ENCODE measurements around the gene ZBTB7C.

The ZBTB7C gene

GRCh38 chr18:48106976-48107781, 302.0 kb downstream of the ZBTB7C start (continued):
- TF ChIP-seq ZNF398 (tag by site-specific recombination; IDR thresholded peaks at IDR 0.05) (peak; percentile 97), PRDM1 (tag by site-specific recombination; IDR thresholded peaks at IDR 0.05) (peak; percentile 80), ZIC2 (tag by site-specific recombination; IDR thresholded peaks at IDR 0.05) (peak; percentile 45), ZFHX2 (tag by site-specific recombination; conservative IDR thresholded peaks at IDR 0.05) (peak; percentile 91), ZNF791 (tag by site-specific recombination; IDR thresholded peaks at IDR 0.05) (peak; percentile 70; the same call in 1 of the 2 replicates), ZNF658 (tag by site-specific recombination; IDR thresholded peaks at IDR 0.05) (no peak), SCRT2 (tag by site-specific recombination; IDR thresholded peaks at IDR 0.05) (no peak), WT1 (tag by site-specific recombination; IDR thresholded peaks at IDR 0.05) (peak; percentile 100), ZNF302 (tag by site-specific recombination; IDR thresholded peaks at IDR 0.05; ENCODE audit: low read depth) (no peak), ZNF645 (tag by site-specific recombination; IDR thresholded peaks at IDR 0.05) (0 out of 2 replicates have a peak, but pooled peaks have one; percentile 36), YY2 (tag by site-specific recombination; IDR thresholded peaks at IDR 0.05) (peak; percentile 27; the same call in 1 of the 2 replicates), BCL11A (tag by site-specific recombination; IDR thresholded peaks at IDR 0.05; ENCODE audit: low read depth) (no peak), ZBTB8A (tag by site-specific recombination; IDR thresholded peaks at IDR 0.05) (peak; percentile 15; the same call in 1 of the 2 replicates), SP3 (tag by site-specific recombination; IDR thresholded peaks at IDR 0.05) (peak; percentile 95), KLF17 (tag by site-specific recombination; IDR thresholded peaks at IDR 0.05) (peak; percentile 39; the same call in 1 of the 2 replicates), HOXA7 (CRISPR knock-in tag; IDR thresholded peaks at IDR 0.05; ENCODE audit: borderline replicate concordance) (no peak), ZSCAN18 (tag by site-specific recombination; IDR thresholded peaks at IDR 0.05) (peak; percentile 30; the same call in 1 of the 2 replicates), SP2 (tag by site-specific recombination; IDR thresholded peaks at IDR 0.05) (peak; percentile 58), ZNF513 (tag by site-specific recombination; IDR thresholded peaks at IDR 0.05) (peak; percentile 64), SALL2 (tag by site-specific recombination; IDR thresholded peaks at IDR 0.05; ENCODE audit: borderline replicate concordance) (0 out of 2 replicates have a peak, but pooled peaks have one; percentile 38), ZNF280C (tag by site-specific recombination; IDR thresholded peaks at IDR 0.05) (0 out of 2 replicates have a peak, but pooled peaks have one; percentile 41), ZFP37 (tag by site-specific recombination; IDR thresholded peaks at IDR 0.05) (0 out of 2 replicates have a peak, but pooled peaks have one; percentile 39), ZNF623 (tag by site-specific recombination; IDR thresholded peaks at IDR 0.05) (no peak), ZNF112 (tag by site-specific recombination; IDR thresholded peaks at IDR 0.05) (no peak), ZNF792 (tag by site-specific recombination; IDR thresholded peaks at IDR 0.05) (peak; percentile 60; the same call in 1 of the 2 replicates), ZNF366 (tag by site-specific recombination; conservative IDR thresholded peaks at IDR 0.05) (peak; percentile 92), ZNF704 (tag by site-specific recombination; IDR thresholded peaks at IDR 0.05) (no peak), ZNF37A (tag by site-specific recombination; IDR thresholded peaks at IDR 0.05) (no peak), ZSCAN23 (tag by site-specific recombination; IDR thresholded peaks at IDR 0.05) (peak; percentile 28; the same call in 1 of the 2 replicates)
